GM12875 (cell line): ENCODE measurements around the gene LOXL1.
"Not testable (repeated sequence)": the region's sequence is repeated elsewhere in the genome, so short reads cannot be mapped to it uniquely, and the experiment has no call there.

Experiments
- H3K4me3 ChIP-seq: one replicate; pipeline ENCODE4 v1.5.1; 2011; ENCODE audit warnings: low read depth, low read length, control low read depth
- TF ChIP-seq, protein P1 (sequence below): IDR thresholded peaks from 2 replicates; pipeline ENCODE4 v1.5.1; 2011; ENCODE audit warnings: low read depth, mild to moderate bottlenecking, control low read depth, inconsistent platforms, low read length, moderate library complexity, borderline replicate concordance; ENCODE audit not compliant: insufficient read depth

LOXL1 gene

DNA sequence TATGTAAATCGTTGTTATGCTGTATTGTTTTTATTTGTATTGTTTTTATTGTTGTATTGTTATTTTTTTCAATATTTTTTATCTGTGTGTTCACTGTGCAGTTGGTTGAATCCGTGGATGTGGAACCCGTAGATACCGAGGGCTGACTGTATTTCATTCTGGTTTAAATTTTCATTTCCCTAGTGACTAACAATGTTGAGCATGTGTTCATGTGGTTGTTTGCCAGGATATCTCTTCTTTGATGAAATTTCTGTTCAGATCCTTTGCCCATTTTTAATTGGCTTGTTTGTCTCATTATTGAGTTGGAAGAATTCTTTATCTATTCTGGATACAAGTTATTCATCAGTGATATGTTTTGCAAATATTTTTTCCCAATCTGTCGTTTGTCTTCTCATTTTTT lies 36.2 kb downstream of the LOXL1 start:
- TF ChIP-seq, protein P1, sequence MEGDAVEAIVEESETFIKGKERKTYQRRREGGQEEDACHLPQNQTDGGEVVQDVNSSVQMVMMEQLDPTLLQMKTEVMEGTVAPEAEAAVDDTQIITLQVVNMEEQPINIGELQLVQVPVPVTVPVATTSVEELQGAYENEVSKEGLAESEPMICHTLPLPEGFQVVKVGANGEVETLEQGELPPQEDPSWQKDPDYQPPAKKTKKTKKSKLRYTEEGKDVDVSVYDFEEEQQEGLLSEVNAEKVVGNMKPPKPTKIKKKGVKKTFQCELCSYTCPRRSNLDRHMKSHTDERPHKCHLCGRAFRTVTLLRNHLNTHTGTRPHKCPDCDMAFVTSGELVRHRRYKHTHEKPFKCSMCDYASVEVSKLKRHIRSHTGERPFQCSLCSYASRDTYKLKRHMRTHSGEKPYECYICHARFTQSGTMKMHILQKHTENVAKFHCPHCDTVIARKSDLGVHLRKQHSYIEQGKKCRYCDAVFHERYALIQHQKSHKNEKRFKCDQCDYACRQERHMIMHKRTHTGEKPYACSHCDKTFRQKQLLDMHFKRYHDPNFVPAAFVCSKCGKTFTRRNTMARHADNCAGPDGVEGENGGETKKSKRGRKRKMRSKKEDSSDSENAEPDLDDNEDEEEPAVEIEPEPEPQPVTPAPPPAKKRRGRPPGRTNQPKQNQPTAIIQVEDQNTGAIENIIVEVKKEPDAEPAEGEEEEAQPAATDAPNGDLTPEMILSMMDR, result no peak
- H3K4me3 ChIP-seq, result no peak overlapping the region

DNA sequence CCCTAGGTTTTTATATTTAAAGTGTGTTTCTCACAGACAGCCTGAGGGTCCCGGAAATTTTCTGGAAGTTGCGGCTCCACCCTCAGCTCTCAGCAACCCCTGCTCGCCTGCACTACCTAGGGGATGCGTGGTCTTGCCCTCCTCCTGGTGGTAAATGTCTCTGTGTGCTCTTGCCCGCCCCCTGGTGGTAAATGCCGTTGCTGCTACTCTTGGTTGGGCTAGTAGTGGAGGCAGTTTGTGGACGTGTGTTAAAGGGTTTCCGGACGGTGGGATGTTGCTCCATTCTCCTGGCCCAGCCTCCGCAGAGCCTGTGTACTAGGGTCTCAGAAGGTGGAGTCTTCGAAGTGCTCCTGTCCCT lies 38.5 kb downstream of the LOXL1 start:
- H3K4me3 ChIP-seq, result peak overlapping the region; percentile 28
- TF ChIP-seq, protein P1, result peak; percentile 95

DNA sequence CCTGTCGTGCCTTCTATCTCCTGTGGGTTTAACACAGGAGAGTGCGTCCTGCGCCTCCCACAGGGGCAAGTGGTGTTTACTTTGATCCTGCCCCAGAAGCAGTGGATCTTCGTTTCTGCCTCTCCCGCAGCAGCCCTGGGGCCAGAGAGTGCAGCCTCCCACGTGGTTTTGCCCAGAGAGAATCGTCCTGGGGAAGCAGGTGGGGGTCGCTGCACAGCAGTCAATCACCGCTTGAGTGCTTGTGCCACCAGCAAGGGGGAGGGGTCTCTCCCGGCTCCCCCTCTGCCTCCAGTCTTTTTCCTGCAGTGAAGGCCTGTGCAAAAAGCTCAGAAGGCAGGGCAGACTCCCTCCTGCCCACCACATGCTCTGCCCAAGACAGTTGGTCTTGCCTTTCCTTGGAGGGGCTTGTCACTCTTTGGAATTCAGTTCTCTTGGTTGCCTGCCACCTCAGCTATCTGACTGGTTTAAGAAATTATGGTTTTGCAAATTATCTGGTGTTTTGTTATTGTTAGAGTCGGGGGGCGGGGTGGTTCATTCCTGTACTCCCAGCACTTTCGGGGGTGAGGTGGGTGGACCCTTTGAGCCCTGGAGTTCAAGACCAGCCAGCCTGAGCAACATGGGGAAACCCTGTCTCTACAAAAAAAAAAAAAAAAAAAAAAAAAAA lies 39.0 kb downstream of the LOXL1 start:
- peak overlapping the region; percentile 28 for H3K4me3 ChIP-seq
- TF ChIP-seq, protein P1, result no peak

DNA sequence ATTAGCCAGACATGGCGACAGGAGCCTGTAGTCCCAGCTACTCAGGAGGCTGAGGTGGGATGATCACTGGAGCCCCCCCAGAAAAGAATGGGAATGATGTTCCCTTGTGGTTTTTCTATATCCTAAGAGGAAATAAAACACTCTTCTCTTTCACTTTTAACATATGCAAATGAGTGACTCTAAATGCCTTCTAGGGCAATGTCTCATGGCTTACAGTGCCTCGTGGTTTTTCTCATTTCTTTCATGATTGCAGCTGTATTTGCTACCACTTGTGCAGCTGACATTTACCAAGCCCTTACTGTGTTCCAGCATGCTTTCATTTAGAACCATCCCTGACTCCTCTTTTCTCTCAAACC lies 39.5 kb downstream of the LOXL1 start:
- H3K4me3 ChIP-seq, result no peak overlapping the region
- TF ChIP-seq, protein P1, result no peak

DNA sequence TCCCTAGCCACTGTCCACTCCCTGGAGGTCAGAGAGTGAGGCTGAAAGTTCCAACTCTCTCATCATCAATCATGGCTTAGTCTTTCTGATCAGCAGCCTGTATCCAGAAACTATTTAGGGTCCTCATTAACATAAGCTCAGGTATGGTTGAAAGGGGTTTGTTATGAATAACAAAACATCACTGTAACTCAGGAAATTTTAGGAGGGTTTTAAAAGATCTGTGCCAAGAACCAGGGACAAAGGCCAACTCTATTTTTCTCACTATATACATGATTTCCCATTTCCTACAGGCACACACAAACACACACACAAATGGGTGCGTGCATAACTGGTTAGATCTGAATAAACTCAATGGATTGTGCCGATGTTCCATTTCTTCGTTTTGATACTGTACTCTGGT lies 42.2 kb downstream of the LOXL1 start:
- TF ChIP-seq, protein P1, result no peak

DNA sequence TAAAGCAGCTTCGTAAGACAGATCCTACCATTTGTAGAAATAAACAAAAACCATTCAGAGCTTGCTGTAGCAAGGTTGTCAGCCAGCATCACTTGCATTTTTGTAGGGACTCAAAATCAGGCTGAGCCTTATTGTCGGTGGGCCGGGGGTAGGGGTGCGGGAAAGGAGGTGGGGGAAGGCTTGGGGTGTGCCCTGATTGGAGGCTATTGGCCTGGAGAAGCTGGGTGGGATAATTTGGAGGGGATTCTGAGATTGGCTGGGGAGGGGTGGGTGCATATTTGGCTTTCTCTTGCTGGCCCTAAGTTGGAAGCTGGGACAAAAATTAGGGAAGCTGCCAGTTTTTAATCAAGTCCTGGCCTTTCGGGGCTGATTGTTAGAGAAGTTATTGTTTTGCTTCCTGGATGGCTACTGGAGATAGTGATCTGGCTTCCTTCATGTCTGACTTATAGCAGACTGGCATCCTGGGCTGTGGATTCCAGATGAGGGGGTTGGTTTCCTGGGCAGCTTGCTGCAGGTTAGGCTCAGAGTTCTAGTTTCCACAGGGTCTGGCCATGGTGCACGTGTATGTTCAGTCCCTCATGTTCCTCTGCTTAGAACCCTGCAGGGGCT lies 43.0 kb downstream of the LOXL1 start:
- H3K4me3 ChIP-seq, result no peak overlapping the region
- TF ChIP-seq, protein P1, result no peak

More for the DNA sequence above, 42.2 kb downstream of the LOXL1 start:
- no peak overlapping the region for H3K4me3 ChIP-seq

DNA sequence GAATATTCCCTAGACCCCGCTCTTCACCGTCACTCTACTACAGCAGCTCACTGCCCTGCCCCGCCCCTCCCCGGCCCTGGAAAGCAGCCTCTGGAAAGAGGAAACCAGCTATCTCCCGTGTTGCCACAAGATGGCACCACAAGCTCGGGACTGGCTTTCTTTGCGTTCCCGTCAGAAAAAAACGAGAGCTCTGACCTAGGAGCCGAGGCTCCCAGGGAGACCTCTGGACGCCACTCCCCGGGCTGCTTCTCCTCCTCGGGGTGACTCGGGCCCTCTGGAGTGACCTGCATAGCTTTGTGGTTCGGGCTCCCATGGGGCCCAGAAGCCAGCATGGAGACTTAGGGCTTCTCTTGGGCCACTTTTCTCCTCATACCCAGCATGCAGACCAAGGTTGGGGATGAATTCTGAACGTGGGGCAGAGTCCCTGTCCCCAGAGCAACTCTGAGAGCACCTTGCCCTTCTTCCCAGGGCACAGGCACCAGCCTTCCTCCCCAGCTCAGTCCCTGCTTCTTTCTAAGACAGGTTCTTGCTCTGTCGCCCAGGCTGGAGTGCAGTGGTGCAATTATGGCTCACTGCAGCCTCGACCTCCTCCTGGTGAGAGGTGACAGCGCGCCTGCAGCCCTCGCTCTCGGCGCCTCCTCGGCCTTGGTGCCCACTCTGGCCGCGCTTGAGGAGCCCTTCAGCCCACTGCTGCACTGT lies 46.9 kb downstream of the LOXL1 start:
- TF ChIP-seq, protein P1, result peak; percentile 87
- no peak overlapping the region for H3K4me3 ChIP-seq

DNA sequence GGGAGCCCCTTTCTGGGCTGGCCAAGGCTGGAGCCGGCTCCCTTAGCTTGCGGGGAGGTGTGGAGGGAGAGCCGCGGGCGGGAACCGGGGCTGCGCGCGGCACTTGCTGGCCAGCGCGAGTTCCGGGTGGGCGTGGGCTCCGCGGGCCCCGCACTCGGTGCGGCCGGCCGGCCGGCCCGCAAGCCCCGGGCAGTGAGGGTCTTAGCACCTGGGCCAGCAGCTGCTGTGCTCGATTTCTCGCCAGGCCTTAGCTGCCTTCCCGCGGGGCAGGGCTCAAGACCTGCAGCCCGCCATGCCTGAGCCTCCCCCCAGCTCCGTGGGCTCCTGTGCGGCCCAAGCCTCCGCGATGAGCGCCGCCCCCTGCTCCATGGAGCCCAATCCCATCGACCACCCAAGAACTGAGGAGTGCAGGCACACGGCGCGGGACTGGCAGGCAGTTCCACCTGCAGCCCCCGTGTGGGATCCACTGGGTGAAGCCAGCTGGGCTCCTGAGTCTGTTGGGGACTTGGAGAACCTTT lies 47.5 kb downstream of the LOXL1 start:
- H3K4me3 ChIP-seq, result not testable (repeated sequence)

DNA sequence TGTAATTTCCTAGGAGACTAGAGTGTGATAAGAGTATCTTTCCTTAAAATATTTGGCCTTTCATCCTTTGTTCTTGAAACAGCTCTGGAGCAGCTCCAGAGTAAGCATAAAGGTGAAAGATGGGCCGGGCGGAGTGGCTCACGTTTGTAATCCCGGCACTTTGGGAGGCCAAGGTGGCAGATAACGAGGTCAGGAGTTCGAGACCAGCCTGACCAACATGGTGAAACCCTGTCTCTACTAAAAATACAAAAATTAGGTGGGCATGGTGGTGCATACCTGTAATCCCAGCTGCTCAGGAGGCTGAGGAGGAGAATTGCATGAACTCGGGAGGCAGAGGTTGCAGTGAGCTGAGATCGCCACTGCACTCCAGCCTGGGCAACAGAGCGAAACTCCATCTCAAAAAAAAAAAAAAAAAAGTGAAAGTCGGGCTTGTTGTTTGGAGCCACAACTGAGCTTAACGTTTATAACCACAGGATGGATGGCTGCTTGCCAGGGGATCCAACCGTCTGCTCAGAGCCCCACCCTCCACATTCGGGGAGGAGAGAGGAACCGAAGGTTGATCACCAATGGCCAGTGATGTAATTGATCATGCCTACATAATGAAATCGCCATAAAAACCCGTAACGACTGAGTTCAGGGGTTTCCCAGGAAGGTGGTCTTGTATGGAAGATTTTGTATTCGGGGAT lies 49.3 kb downstream of the LOXL1 start:
- H3K4me3 ChIP-seq, result not testable (repeated sequence)
